Upper lobe of left lung (tissue), 4 donors: ENCODE data around the gene CAB39.

Experiments used
- CTCF ChIP-seq, 6 experiments: fragments of 450-650 bp in 4 of 6; fragments of 200-600 bp in 2 of 6; sonication (generic) in 2 of 6; IDR thresholded peaks; one replicate each; pipeline ENCODE4 v1.5.1; 2016 to 2019; ENCODE audit warnings: antibody characterized with exemption in 6 of 6
- EP300 ChIP-seq, 4 donors: sonication (generic); formaldehyde crosslinking; IDR thresholded peaks; one replicate each; pipeline ENCODE4 v1.5.1; 2017; ENCODE audit warnings: antibody characterized with exemption in 4 of 4, control low read depth in 2 of 4
- POLR2A ChIP-seq, 4 donors: fragments of 450-650 bp; IDR thresholded peaks; one replicate each; pipeline ENCODE4 v1.5.1; 2016 to 2017; ENCODE audit warnings: antibody characterized with exemption in 4 of 4, mild to moderate bottlenecking in 2 of 4
- POLR2AphosphoS5 ChIP-seq, 2 donors: sonication (generic); formaldehyde crosslinking; IDR thresholded peaks; one replicate each; pipeline ENCODE4 v1.5.1; 2017; ENCODE audit warnings: antibody characterized with exemption in 2 of 2

DNA sequence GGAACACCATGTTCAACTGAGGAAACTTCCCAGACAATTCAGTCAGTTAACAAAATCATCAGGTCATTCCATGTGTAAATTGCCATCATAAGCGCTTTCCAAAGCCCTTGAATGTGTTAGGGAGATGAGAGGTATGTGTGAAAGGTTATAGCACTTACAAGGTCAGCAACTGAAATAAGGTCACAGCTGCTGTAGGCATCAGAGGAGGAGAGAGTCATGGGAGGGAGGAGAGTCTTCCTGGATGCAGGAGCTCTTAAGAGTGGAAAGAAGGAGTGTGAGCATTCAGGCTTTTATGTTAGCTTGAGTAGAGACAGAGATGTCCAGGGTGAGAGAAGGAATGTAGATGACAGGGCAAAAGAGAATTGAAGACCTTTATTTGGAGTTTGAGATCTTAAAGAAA lies 67.0 kb downstream of the CAB39 start:
- no peak for TF ChIP-seq CTCF (IDR thresholded peaks at IDR 0.05)
- no peak for TF ChIP-seq EP300 (IDR thresholded peaks at IDR 0.05)
- no peak for TF ChIP-seq POLR2AphosphoS5 (IDR thresholded peaks at IDR 0.05)
- no peak for TF ChIP-seq POLR2A (IDR thresholded peaks at IDR 0.05)
